GM19238 (cell line): ENCODE measurements around the gene ZNF780B.
"Not testable (repeated sequence)": the region's sequence is repeated elsewhere in the genome, so short reads cannot be mapped to it uniquely, and the experiment has no call there.

Experiments used
- DNase-seq: peaks from one replicate; pipeline ENCODE4 v3.0.0; 2011; ENCODE audit warnings: low spot score; ENCODE audit not compliant: insufficient read length

The ZNF780B gene

GRCh38 chr19:40038047-40038446, 18.0 kb downstream of the ZNF780B start:
- not testable (repeated sequence) for DNase-seq

- DNase-seq = no peak
Observed at GRCh38 chr19:40035996-40036395, 20.0 kb downstream of the ZNF780B start.

GRCh38 chr19:40033989-40034560, 22.0 kb downstream of the ZNF780B start:
- DNase-seq = no peak

DNA sequence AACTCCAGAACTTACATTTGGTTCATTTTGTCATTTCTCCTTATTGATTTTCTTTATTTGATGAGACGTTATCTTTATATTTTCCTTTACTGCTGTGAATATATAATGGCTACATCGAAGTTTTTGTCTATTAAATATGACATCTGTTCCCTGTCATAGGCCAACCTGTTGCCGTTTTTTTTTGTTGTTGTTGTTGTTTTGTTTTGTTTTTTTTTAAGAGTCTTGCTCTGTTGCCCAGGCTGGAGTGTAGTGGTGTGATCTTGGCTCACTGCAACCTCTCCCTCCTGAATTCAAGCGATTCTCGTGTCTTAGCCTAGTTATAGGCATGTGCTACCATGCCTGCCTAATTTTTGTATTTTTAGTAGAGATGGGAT, 29.4 kb downstream of the ZNF780B start:
- no peak for DNase-seq

DNA sequence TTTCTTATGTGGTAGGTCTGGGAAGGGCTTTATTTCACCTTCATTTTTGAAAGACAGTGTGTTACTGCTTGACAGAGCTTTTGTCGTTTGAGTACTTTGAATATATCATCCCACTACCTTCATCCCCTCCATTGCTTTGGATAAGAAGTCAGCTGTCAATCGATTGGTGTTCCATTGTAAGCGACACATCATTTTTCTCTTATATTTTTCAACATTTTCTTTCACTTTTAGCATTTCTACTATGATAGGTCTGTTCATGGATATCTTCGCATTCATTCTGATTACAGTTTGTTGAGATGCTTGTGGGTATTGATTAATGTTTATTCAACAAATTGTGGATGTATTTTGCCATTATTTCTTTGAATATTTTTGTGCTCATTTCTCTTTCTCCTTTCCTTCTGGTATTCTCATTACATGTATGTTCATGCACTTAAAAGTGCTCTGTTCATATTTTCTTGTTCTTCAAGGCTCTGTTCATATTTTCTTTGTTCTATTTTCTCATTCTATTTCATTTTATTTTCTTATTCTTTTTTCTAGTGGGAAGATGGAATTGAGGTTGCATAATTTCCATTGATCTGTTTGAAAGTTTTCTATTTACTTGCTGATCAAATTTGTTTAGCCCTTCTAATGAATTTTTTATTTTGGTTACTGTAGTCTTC, 30.0 kb downstream of the ZNF780B start:
- no peak for DNase-seq

- DNase-seq = no peak
Observed at GRCh38 chr19:40023969-40024368, 32.1 kb downstream of the ZNF780B start.

DNA sequence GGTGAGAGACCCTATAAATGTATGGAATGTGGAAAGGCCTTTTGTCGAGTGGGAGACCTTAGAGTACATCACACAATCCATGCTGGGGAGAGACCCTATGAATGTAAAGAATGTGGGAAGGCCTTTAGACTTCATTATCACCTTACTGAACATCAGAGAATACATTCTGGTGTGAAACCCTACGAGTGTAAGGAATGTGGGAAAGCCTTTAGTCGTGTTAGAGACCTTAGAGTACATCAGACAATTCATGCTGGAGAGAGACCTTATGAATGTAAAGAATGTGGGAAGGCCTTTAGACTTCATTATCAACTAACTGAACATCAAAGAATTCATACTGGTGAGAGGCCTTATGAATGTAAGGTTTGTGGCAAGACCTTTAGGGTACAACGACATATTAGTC, 42.0 kb downstream of the ZNF780B start:
- DNase-seq = no peak

DNA sequence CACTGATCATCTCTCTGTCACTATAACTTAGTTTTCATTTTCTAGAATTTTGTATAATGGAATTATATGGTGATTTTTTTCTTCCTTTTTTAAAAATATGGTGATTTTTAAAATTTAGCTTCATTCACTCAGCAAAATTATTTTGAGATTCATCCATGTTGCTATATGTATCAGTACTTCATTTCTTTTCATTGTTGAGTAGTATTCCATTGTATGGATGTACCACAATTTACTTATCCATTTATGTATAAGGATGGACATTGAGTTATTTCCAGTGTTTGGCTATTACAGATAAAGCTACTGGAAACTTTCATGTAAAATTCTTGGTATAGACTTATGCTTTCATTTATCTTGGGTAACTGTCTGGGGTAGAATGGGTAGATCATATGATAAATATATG, 46.4 kb downstream of the ZNF780B start:
- DNase-seq = no peak

GRCh38 chr19:40006273-40006691, 49.7 kb downstream of the ZNF780B start:
- DNase-seq = no peak

DNA sequence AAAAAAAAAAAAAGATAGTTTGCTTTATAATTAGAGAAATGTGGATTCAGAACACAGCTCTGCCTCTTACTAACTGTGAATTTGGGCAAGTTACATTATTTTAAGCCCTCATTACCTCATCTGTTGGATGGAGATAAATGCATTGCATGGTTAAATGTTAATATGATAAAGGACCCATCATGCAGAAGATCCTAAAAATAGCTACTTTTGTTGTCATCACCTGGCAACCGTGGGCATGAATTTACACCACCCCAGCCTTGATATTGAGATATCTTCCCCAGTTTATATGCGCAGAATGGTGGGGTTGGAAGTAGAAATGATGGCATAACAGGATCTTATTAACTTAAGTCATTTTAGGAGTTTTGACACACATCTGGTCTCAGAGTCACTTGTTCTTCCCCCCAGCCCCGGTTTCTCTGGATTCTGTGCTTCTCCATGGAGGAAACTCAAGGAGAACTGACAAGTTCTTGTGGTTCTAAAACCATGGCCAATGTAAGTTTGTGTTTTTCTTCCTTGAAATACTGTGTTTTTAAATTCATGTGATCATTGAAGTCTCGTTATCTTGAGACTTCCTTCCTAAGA, 50.2 kb downstream of the ZNF780B start:
- no peak for DNase-seq

DNA sequence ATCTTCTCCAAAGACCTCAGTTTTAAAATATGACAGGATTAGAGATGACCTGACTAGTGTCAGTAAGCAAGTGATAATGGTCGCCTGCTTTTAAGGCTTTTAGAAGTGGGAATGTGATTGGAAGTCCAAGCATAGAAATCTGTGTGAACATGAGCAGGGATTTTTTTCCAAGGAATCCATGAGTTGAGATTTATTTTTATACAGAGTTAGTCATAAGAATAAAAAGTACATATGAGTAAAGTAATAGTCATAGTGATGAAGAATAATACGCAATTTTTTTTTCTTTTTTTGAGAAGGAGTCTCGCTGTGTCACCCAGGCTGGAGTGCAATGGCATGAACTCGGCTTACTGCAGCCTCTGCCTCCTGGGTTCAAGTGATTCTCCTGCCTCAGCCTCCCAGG, 57.5 kb downstream of the ZNF780B start:
- no peak for DNase-seq

DNA sequence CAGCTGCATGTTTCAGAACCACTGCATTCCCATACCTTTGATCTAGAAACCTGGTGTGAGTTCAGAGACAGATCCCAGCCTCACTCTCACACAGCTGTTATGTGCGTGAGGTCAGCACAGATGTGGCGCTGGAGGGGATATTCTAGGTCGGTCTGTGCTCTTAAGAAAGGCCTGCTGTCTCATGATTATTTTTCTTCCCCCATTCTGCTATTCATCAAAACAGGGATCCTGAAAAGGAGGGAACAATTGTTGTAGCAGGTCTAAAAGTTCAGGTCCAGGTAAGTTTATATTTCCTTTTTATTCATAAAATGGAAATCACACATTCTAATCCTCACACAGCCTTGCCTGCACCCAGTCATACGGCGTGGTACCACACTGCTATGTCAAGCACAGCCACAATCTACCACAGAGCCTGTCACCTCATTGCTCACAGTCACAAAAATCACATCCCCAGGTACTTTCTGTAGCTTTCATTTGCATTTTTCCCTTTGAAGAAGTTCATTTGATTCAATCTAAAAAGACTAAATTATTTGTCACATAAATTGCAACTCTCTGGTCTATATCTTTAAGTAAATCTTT, 58.3 kb downstream of the ZNF780B start:
- no peak for DNase-seq

- peak; percentile 83 for DNase-seq
Observed at GRCh38 chr19:39996811-39997637, 59.0 kb downstream of the ZNF780B start, which contains the start of gene ZNF546. ZNF546 (plus strand) TSS chr19:39997060; CDS start chr19:39998327, 1,267 bp downstream.

GRCh38 chr19:39996218-39996810, 59.7 kb downstream of the ZNF780B start:
- DNase-seq = peak; percentile 11

GRCh38 chr19:39995794-39996193, 60.2 kb downstream of the ZNF780B start:
- DNase-seq = no peak

- DNase-seq = no peak
Observed at GRCh38 chr19:39994361-39994760, 61.7 kb downstream of the ZNF780B start.

DNA sequence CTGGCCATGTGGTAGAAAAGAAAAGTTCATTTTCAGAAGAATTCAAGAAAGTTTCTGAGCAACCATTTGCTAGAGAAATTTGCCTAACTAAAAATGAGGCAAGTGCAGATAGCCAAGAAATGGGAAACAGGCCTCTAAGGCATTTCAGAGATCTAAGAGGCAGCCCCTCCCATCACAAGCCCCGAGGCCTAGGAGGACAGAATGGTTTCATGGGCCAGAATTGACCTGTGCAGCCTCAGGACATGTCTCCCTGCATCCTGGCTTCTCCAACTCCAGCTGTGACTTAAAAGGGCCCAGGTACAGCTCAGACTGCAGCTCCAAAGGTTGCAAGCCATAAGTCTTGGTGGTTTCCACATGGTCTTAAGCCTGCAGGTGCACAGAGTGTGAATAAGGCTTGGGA, 62.4 kb downstream of the ZNF780B start:
- no peak for DNase-seq

DNA sequence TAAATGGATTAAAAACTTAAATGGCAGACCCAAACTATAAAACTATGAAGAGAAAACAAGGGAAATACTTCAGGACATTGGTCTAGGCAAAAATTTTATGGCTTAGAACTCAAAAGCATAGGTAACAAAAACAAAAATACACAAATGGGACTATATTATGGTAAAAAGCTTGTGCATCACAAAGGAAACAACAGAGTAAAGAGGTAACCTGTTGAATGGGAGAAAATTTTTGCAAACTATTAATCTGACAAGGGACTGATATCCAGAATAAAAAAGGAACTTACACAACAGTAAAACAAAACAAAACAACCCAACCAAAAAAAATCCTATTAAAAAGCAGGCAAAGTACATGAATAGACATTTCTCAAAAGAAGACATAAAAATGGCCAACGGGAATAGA, 68.4 kb downstream of the ZNF780B start:
- DNase-seq = no peak

DNA sequence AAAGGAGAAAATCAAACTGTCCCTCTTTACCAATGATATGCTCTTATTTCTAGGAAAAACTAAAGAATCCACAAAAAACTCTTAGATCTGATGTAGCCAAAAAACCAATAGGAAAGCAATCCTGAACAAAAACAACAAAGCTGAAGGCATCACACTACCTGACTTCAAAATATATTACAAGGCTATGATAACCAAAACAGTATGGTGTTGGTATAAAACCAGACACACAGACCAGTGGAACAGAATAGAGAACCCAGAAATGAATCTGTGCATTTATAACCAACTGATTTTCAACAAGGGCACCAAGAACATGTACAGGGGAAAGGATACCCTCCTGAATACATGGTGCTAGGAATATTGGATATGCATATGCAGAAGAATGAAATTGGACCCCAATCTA, 68.9 kb downstream of the ZNF780B start:
- DNase-seq = no peak

DNA sequence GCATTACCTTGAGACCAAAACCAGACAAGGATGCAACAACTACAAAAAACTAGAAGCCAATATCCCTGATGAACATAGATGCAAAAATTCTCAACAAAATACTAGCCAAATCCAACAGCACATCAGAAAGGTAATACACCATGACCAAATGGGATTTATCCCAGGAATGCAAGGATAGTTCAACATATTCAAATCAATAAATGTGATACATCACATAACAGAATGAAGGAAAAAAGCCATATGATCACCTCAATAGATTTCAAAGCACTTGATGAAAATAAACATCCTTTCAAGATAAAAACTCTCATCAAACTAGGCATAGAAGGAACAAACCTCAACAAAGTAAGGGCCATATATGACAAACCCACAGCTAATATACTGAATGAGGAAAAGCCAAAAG, 69.4 kb downstream of the ZNF780B start:
- no peak for DNase-seq

DNA sequence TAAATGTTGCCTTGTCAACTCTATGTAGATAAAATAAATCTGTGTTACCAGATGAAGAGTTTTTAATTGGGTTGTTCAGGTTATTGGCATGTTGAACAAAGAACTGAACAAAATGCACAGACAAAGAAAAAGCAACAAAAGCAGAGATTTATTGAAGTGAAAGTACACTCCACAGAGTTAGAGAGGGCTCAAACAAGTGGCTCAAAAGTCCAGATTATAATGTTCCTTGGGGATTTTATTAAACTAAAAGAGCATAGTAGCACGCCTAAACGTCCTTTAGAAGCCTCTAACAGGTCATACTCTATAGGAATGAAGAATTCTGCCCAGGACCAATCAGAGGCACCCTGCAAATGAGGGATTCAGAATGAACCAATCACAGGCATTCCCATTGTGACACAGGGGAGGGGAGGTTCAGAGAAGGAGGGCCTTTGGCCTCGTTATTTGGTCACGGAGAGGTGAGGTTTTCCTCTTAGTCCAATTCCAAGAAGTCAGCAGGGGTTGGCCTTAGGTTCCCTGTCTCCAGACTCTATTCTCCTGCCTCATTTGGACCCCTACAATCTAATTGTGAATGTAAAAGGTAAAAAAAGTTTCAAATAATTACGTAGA, 72.2 kb downstream of the ZNF780B start:
- no peak for DNase-seq
